ENCODE data around the gene IST1.
"Not testable (repeated sequence)": the region's sequence is repeated elsewhere in the genome, so short reads cannot be mapped to it uniquely, and the experiment has no call there.

Gene IST1

GRCh38 chr16:71894921-71895678 lies at the start of gene IST1:
IST1 (plus strand) TSS chr16:71895531; CDS start chr16:71915641, 20,110 bp downstream.
- DNase-seq, result peak; percentile 86

- peak; percentile 74 for DNase-seq
These were observed 49.5 kb upstream of the IST1 start, which contains the start of gene ATXN1L for GRCh38 chr16:71845639-71846430. ATXN1L (plus strand) TSS chr16:71845976; CDS start chr16:71849741, 3,765 bp downstream.

- no peak for DNase-seq
These were observed 48.9 kb upstream of the IST1 start for GRCh38 chr16:71846431-71846830.

- DNase-seq, result no peak
These were observed 48.2 kb upstream of the IST1 start for GRCh38 chr16:71847096-71847495.

DNA sequence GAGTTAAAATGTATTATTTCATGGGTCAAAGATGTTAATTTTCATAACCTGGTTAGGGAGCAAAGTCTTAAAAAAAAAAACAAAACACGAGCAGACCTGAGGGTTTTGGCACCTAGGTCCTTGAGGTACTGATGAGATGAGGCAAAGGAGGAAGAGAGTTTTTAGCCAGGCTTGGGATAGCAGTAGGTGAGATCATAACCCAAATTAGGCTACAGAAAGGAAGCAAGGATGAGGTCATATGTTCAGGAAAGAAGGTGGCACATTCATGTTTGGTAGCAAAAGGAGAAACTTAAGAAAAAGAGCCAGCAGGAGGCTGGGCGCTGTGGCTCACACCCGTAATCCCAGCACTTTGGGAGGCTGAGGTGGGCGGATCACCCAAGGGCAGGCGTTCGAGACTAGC lies 46.7 kb upstream of the IST1 start:
- DNase-seq, result no peak

GRCh38 chr16:71851746-71852145 lies 43.6 kb upstream of the IST1 start:
- no peak for DNase-seq

GRCh38 chr16:71852158-71852557 lies 43.2 kb upstream of the IST1 start:
- no peak for DNase-seq

DNA sequence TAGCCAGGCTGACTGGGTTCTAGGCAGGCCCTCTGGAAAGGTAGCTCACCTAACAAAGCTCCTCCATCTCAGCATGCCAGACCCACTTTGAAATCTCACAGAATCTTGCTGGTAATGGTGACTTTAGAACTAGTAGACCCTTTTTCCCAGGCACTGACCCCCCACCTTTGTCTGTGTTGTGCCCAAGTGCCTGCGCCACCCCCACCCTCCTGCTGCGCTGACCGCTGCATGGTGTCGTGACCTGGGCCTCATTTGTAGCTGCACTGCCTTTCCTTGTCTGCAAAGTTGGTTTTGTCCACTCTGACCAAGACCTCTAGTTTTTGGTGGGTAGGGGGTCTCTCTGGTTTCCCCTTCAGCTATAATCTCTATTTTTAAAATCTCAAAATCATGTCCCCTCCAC lies 42.8 kb upstream of the IST1 start:
- no peak for DNase-seq

- no peak for DNase-seq
These were observed 41.9 kb upstream of the IST1 start for GRCh38 chr16:71853413-71853812.

DNA sequence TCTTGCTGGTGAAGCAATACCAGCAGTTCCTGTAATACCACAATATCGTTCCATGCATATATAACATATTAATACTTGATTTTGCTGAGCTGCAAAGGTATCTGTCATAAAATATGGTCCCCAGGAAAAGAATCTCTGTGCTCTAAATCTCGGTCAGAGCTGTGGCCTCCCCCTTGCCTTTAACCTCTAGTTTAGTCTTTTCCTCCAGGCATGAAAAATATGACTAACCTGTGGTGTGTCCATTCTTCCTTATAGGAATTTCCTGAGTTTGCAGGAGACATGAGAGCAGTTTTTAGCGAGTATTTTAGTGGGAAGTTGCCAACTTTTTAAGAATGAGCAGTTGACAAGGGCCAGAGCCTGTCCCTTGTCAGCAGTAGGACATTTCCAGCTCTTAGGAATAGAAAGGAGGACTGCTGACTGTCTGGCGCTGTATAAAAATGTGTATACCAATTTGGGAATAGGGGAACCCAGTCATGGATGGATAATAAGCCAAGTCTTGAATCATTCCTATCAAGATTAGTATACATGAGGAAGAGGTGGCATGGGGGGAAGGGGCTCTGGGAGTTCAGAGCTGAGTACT lies 40.9 kb upstream of the IST1 start:
- no peak for DNase-seq

DNA sequence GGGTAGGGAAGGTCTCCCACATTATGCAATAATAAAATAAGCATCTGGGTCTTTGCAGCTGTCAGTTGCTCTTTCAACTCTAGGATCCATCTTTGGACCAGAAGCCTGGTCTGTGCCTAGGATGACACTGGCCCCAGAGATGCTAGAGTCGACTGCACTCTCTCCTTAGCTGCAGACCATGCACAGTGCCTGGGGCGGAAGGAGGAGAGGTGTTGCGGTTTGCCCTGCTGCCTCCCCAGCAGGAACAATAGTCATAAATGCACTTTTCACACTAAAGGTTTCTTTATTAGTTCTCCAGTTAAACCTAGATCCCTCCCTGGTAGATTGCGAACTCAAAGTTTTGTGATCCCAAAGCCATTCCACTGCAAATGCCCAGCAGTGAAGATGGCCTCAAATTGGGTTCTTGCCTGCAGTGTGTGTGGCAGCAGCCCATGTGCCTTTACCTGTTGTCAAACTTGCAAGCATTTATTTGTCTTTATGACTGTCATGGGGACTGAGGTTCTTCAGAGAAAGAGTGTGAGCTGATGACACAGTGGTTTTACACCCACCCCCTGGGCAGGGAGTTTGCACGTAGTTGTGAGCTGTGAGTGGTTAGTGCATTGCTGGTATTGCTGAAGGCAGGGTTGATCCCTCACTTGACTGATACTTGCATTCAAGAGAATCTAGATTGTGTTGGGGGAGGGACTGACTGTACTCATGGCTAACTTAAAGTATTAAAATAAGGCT lies 39.2 kb upstream of the IST1 start:
- DNase-seq, result no peak

DNA sequence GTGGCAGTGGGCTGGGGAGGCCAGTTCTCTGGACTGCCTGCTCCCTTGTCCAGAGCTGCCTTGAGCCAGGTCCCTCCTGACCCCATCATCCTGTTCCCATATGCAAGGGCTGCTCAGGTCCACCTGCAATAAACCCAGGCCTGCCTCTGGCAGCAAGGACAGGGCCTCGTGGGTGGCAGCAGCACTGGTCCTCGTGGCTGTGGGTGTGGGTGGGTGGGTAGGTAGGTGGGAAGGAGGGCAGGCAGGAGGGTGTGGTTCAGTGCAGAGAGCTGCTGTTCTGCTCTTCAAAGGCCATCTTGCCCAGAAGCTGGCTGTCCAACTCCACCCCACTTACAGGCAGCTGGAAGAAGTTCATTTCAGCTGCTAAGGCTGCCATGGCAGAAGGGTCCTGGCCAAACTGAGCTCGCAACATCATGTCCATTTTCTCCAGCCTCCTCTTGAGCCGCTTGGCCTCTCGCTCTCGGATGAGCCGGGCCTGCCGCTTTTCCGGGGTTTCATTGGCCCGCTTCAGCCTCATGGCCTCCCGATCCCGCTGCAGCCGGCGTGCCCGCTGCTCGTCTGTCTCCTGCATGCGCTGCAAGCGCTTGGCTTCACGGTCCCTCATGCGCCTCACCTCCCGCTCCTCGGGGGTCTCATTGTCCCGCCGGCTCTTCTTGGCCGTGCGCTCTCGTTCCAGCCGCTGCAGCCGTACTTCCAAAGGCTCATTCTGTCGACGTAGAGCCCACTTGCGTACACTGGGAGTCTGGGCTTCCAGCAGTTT lies 35.4 kb upstream of the IST1 start:
- DNase-seq, result no peak

GRCh38 chr16:71863995-71864394 lies 31.3 kb upstream of the IST1 start:
- no peak for DNase-seq

GRCh38 chr16:71865173-71865863 lies 30.0 kb upstream of the IST1 start:
- no peak for DNase-seq

DNA sequence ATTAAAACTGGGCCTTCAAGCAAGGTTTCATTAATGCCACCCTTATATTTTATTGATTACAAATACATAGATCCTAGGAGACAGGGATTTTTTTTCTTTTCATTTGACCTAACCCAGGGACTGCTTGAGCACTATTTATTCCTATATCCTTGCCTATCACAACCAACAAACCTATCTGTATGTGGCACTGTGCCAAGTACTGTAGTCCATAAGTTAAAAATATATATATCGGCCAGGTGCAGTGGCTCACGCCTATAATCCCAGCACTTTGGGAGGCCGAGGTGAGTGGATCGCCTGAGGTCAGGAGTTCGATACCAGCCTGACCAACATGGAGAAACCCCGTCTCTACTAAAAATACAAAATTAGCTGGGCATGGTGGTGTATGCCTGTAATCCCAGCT lies 28.2 kb upstream of the IST1 start:
- not testable (repeated sequence) for DNase-seq

DNA sequence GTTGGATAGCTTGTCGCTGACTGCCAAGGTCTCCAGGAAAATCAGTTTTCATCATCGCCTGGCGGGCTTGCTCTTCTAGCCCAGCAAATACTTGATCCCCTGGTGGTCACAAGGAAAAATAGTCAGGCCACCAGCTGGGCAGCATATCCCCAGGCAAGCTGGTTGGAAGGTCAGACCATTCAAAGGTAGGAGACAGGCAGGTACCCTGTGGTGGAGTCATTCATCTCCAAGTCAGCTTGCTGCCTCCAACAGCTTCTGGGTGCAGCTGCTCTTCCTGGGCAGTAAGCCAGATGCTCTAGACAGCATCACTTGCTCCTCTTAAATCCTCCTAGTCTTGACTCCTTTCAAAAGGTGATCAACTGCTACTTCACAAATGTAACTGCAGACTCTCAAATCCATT lies 27.4 kb upstream of the IST1 start:
- no peak for DNase-seq

- DNase-seq, result no peak
These were observed 26.2 kb upstream of the IST1 start for GRCh38 chr16:71869089-71869488.

- DNase-seq, result no peak
These were observed 24.5 kb upstream of the IST1 start for GRCh38 chr16:71870818-71871217.

GRCh38 chr16:71873199-71873598 lies 22.1 kb upstream of the IST1 start:
- no peak for DNase-seq

DNA sequence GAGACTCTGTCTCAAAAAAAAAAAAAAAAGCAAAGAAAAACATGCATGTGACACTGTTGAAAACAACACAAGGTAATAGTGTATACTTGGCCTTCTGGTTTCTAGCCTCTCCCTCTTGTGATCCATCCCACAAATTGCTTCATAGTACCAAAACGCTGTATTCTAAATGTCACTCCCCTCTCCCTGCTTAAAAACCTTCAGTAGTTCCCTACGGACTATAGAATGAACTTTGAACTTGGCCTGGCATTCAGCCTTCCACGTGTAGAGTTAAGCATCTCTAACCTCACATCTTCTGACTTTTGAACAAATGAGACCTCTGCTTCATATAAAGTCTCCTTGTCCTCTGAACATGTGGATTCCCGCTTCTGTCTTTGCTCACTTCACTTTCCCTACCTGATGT lies 16.4 kb upstream of the IST1 start:
- DNase-seq, result no peak

- no peak for DNase-seq
These were observed 15.2 kb upstream of the IST1 start for GRCh38 chr16:71880176-71880575.
